ENCODE results near the gene POU6F2.

DNA sequence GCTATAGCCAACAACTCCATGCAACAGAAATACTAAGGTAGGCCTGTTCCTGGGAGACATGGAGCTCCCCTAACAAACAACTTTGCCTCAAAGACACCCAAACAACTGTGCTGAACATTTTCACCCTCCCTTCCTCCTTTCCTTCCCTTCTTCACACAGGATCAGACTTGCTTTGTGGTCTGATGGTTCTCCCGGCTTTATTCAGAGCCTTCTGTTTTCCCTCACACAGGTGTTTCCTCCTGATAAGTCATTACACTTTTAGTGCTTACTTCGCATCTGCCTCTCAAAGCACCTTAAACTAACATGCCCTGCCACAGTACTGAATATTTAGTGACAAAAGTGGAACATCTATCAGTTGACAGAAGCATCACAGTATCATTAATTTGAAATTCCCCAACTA, 532.2 kb downstream of the POU6F2 start:
- TF ChIP-seq, protein P1, sequence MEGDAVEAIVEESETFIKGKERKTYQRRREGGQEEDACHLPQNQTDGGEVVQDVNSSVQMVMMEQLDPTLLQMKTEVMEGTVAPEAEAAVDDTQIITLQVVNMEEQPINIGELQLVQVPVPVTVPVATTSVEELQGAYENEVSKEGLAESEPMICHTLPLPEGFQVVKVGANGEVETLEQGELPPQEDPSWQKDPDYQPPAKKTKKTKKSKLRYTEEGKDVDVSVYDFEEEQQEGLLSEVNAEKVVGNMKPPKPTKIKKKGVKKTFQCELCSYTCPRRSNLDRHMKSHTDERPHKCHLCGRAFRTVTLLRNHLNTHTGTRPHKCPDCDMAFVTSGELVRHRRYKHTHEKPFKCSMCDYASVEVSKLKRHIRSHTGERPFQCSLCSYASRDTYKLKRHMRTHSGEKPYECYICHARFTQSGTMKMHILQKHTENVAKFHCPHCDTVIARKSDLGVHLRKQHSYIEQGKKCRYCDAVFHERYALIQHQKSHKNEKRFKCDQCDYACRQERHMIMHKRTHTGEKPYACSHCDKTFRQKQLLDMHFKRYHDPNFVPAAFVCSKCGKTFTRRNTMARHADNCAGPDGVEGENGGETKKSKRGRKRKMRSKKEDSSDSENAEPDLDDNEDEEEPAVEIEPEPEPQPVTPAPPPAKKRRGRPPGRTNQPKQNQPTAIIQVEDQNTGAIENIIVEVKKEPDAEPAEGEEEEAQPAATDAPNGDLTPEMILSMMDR (IDR thresholded peaks at IDR 0.05) = no peak
- TF ChIP-seq POLR2AphosphoS5 (IDR thresholded peaks at IDR 0.05) (no peak), POLR2A (IDR thresholded peaks at IDR 0.05) (no peak)

Data from transverse colon (tissue), 4 donors.